ENCODE data around the gene BLOC1S3. TPM values are rescaled to one million over a fixed set of nuclear protein-coding genes. Genes with fewer than 3 reads are reported as not detected.
A peak's percentile ranks its signal among the peaks of the same experiment; 100 is the strongest.

Gene BLOC1S3
- total and polyA plus RNA-seq, 2 of the 13 experiments (the other 11 are each of a cell fraction or from before 2014, with no cell fraction given): 4.3 to 4.8 TPM

GRCh38 chr19:45178262-45179071 is at the start of gene BLOC1S3 (continued):
- TF ChIP-seq TBX2 (CRISPR knock-in tag; IDR thresholded peaks at IDR 0.05; ENCODE audit: borderline replicate concordance): 0 out of 2 replicates have a peak, but pooled peaks have one; percentile 5
- TF ChIP-seq RBM39 (IDR thresholded peaks at IDR 0.05; ENCODE audit: low read depth, low read length, poor library complexity, severe bottlenecking): peak; percentile 9
- 0 out of 2 replicates have a peak, but pooled peaks have one; percentile 38 for TF ChIP-seq NAIF1 (CRISPR knock-in tag; IDR thresholded peaks at IDR 0.05; ENCODE audit: borderline replicate concordance)
- TF ChIP-seq HMGXB3 (CRISPR knock-in tag; IDR thresholded peaks at IDR 0.05; ENCODE audit: borderline replicate concordance): peak; percentile 57; the same call in 1 of the 2 replicates
- TF ChIP-seq SIN3B (IDR thresholded peaks at IDR 0.05; ENCODE audit: low read length): peak; percentile 81
- TF ChIP-seq ZNF776 (CRISPR knock-in tag; IDR thresholded peaks at IDR 0.05): 0 out of 2 replicates have a peak, but pooled peaks have one; percentile 9
- TF ChIP-seq MTERF4 (CRISPR knock-in tag; IDR thresholded peaks at IDR 0.05): peak; percentile 64; the same call in 1 of the 2 replicates
- TF ChIP-seq ZBTB7A (CRISPR knock-in tag; IDR thresholded peaks at IDR 0.05): no peak
- peak; percentile 29 for TF ChIP-seq MYPOP (CRISPR knock-in tag; IDR thresholded peaks at IDR 0.05)
- TF ChIP-seq SPEN (CRISPR knock-in tag; IDR thresholded peaks at IDR 0.05; ENCODE audit: low read depth): no peak; the same call in 1 of the 2 replicates
- TF ChIP-seq PHF8 (CRISPR knock-in tag; IDR thresholded peaks at IDR 0.05): peak; percentile 65
- TF ChIP-seq POLR2AphosphoS5 (IDR thresholded peaks at IDR 0.05; ENCODE audit: low read depth, low read length): peak; percentile 76
- peak; percentile 100 for TF ChIP-seq ARNTL (CRISPR knock-in tag; IDR thresholded peaks at IDR 0.05)
- peak; percentile 12; the same call in 1 of the 2 replicates for TF ChIP-seq STAG1 (CRISPR knock-in tag; IDR thresholded peaks at IDR 0.05)
- TF ChIP-seq SP2 (CRISPR knock-in tag; IDR thresholded peaks at IDR 0.05): peak; percentile 89
- TF ChIP-seq ZFP37 (CRISPR knock-in tag; IDR thresholded peaks at IDR 0.05; ENCODE audit: borderline replicate concordance): 0 out of 2 replicates have a peak, but pooled peaks have one; percentile 26
- TF ChIP-seq IKZF4 (CRISPR knock-in tag; IDR thresholded peaks at IDR 0.05; ENCODE audit: borderline replicate concordance, low read depth, not compliant biosample characterization): no peak
- TF ChIP-seq ELF4 (CRISPR knock-in tag; IDR thresholded peaks at IDR 0.05; ENCODE audit: borderline replicate concordance): peak; percentile 87; the same call in 1 of the 2 replicates
- peak; percentile 79 for TF ChIP-seq ZNF800 (CRISPR knock-in tag; IDR thresholded peaks at IDR 0.05)
- TF ChIP-seq NR2C2 (CRISPR knock-in tag; IDR thresholded peaks at IDR 0.05; ENCODE audit: borderline replicate concordance): peak; percentile 13; the same call in 1 of the 2 replicates

Data from HepG2 (cell line).